Stimulated activated CD8-positive, alpha-beta memory T cell treated with anti-CD3 and anti-CD28 coated beads, Interleukin-7, amount 100 ng/mL, for 4 hours (primary cell): ENCODE measurements around the gene CSRNP2.
A peak's percentile ranks its signal among the peaks of the same experiment; 100 is the strongest.
"Not testable (repeated sequence)": the region's sequence is repeated elsewhere in the genome, so short reads cannot be mapped to it uniquely, and the experiment has no call there.

ENCODE experiments used
- DNase-seq, 2 donors: peaks; one replicate each; pipeline ENCODE4 v3.0.0-alpha.2; 2020; ENCODE audit warnings: low read depth in 2 of 2

CSRNP2 gene, protein sequence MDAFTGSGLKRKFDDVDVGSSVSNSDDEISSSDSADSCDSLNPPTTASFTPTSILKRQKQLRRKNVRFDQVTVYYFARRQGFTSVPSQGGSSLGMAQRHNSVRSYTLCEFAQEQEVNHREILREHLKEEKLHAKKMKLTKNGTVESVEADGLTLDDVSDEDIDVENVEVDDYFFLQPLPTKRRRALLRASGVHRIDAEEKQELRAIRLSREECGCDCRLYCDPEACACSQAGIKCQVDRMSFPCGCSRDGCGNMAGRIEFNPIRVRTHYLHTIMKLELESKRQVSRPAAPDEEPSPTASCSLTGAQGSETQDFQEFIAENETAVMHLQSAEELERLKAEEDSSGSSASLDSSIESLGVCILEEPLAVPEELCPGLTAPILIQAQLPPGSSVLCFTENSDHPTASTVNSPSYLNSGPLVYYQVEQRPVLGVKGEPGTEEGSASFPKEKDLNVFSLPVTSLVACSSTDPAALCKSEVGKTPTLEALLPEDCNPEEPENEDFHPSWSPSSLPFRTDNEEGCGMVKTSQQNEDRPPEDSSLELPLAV

GRCh38 chr12:51083126-51083833 is at the start of gene CSRNP2:
TSS of gene CSRNP2 (minus strand) at chr12:51083596. CDS start at chr12:51076561, 7,035 bp downstream.
- DNase-seq: peak; percentile 89 to 91

DNA sequence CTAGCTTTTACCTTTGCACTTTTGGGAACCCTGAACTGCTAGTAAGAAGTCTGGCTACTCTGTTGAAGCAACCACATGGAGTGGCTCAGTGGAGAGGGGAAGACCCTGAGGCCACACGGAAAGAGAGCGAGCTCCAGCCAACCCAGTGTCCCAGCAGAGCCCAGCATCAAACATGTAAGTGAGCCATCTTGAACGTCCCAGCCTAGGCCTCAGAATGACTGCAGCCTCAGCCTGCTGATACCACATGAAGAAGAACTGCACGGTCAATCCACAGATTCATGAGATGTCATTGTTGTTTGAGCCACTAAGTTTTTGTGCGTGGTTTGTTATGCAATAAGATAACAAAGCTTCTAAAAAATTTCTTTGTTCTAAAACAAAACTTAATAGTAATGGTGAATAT is 49.3 kb upstream of the CSRNP2 start:
- no peak for DNase-seq

- DNase-seq: no peak
Observed at GRCh38 chr12:51131745-51132521, 48.5 kb upstream of the CSRNP2 start.

- DNase-seq: no peak
Observed at GRCh38 chr12:51128919-51129318, 45.5 kb upstream of the CSRNP2 start.

DNA sequence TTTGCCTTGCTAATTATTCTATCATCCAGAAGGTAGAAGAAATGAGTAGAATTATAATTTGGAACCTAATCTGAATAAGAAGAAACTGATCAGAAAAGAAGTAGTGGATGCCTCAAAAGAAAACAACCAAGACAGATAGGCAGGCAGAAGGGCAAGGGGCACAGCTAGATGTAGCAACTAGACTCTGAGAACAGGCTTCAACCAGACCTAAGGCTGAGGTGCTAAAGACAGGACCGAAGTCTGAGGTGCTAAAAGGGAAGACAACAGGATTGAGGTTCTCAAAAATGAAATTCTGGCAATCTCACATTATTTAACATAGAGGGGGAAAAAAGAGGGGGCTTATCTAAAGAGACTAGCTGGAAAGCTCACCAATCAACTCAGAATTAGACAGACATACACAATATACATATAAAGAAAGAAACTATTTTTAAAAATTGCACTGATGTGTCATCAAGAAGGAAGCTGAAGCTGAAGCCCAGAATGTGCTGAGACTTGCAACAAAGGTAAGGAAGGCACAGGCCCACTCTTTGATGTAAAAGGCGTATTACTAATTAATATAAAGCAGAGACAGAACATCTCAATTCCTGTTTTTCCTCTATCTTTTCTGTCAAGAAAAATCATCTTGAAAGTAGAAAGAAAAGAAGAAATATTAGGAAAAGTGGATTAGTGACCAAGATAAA is 43.8 kb upstream of the CSRNP2 start:
- no peak for DNase-seq

GRCh38 chr12:51126297-51126696 is 42.9 kb upstream of the CSRNP2 start:
- no peak for DNase-seq

DNA sequence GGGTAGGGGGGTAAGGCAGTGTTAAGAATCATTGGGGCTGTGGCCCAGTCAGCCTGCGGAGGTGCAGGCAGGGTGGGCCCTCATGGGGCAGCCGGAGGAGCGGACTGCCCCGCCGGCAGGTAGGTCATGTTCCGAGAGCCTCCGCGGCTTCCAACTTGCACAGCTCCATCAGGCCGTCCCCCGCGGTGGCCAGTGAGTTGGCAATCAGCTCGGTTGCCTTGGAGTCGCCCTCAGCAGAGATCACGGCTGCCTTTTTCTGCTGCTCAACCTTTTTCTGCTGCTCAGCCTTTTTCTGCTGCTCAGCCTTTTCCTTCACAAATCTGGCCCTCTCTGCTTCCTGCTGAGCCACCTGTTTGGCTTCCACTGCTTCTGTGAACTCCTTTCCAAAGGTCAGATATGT is 41.1 kb upstream of the CSRNP2 start:
- no peak for DNase-seq

DNA sequence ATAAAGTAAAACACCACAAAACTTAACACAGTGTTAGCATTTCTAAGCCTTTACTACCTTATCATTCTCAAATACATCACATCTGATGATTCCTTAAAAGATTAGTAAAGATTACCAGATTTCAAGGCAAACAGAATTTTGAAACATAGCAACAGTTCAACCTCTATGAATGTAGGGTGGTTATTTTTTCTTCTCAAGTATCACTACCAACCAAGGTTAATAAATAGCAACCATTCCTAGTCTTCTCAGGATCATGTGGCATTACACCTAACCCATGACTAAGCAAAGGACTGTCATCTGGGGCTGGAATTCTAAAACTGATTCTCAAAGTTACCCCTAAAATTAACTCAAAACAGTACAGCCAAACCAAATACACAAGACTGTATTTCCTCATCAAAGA is 39.4 kb upstream of the CSRNP2 start:
- no peak for DNase-seq

DNA sequence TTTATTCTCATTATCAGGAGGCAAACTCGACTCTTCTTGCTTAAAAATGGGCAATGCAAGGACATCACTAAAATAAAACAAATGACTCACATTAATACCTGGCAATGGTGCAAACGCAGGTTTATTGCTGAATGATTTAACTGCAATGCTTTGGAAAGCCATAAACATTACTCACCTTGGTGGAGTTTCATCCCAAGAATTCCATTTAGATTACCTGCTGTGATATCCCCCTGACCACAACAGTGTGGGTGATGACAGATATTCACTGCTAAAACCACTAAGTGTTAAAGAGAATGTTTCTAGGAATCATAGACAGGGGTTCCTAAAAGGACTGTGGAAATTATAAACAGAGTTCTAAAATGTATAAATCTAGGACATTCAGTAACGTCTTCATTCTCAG is 35.3 kb upstream of the CSRNP2 start:
- DNase-seq: no peak

- DNase-seq: no peak
Observed at GRCh38 chr12:51115533-51115932, 32.1 kb upstream of the CSRNP2 start.

- DNase-seq: no peak
Observed at GRCh38 chr12:51108136-51108535, 24.7 kb upstream of the CSRNP2 start.

DNA sequence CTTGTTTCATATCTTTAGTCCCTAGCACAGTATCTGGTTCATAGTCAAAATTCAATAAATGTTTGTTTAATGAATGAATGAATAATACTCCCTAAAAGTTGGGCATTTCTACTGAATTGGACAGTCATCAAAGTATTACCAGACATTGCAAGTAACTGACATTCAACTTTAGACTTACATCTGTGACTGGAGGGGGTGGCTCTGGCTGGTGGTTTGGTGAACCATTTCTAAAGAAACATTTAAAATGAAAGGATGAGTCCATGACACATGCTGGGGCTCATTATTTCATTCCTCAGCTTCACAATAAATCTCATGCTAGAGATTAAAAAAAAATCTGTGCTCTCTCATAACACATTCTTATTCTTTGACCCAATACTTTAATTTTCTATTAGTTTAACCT is 20.6 kb upstream of the CSRNP2 start:
- no peak for DNase-seq

GRCh38 chr12:51098611-51099010 is 15.2 kb upstream of the CSRNP2 start:
- DNase-seq: no peak

DNA sequence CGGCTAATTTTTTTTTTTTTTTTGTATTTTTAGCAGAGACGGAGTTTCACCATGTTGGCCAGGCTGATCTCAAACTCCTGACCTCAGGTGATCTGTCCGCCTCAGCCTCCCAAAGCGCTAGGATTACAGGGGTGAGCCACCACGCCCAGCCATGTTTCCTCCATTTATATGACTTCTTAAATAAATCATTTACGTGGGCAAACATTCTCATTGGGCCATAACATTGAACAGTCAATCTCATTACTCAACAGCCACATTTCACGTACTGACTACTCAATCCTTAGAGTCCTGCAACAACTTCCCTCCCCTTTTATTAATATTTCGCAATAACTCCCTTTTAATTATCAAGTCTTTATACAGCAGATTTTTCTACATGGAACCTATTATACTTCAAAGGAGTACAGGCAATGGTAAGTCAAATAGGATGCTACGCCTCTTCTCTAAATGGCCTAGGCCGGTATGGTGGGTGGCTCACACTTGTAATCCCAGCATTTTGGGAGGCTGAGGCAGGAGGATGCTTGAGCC is 7.4 kb upstream of the CSRNP2 start:
- DNase-seq: no peak

DNA sequence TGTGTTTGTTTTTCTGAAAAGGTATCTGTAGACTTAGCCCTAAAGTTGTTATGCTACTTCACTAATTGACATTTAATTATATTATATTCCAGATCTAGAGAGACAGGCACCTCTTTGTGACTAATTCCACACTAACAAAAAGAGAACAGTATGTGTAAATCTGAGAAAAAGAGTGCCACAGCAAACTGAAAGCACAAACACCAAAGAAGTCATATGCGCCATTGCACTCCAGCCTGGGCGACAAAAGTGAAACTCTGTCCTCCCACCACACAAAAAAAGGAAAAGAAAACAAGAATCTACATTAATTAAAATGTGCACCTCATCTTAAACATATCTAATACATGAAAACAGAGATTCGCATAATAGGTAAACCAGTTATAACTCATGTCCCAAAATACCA is 4.4 kb upstream of the CSRNP2 start:
- no peak for DNase-seq

- DNase-seq: no peak
Observed at GRCh38 chr12:51086933-51087332, 3.5 kb upstream of the CSRNP2 start.

DNA sequence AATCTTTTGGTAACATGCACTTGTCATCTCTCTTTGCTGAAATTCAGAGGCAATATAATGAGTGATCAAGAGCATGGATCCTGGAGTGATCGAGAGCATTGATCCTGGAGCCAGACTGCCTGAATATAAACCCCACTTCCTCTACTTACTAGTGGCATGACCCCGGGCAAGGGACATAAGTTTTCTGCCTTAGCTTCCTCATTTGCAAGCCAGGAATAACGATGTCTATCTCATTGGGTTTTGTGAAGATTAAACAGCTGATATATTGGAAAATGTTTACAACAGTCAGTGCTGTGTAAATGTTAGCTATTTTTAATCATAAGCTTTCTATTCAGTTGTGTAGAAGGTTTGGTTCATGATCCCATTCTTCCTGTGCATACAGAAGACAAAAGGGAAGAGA is 2.4 kb upstream of the CSRNP2 start:
- no peak for DNase-seq

GRCh38 chr12:51082561-51083125 is 753 bp downstream of the CSRNP2 start:
- peak in 1 of 2 donors; percentile 8 for DNase-seq

DNA sequence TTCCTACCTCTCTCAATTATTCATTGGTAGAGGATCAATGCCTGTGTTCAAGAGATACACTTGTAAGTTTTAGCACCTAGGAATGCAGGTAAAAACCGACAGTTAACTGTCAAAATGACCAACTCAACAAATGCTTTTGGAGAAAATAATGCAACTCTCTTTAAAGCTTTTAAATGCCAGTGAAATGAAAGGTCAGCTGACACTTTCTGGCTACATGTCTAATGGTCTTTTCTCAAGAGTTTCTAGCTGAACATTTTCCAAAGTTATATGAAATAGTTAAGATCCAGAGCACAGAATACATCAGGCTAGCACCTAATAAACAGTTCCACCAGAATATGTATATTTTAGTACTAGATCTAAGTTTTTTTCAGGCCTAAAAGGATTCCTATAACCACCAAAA is 2.0 kb downstream of the CSRNP2 start:
- DNase-seq: no peak

GRCh38 chr12:51080136-51080535 is 3.3 kb downstream of the CSRNP2 start:
- no peak for DNase-seq

DNA sequence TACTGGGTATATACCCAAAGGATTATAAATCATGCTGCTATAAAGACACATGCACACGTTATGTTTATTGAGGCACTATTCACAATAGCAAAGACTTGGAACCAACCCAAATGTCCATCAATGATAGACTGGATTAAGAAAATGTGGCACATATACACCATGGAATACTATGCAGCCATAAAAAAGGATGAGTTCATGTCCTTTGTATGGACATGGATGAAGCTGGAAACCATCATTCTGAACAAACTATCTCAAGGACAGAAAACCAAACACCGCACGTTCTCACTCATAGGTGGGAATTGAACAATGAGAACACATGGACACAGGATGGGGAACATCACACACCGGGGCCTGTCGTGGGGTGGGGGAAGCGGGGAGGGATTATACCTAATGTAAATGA is 4.5 kb downstream of the CSRNP2 start:
- not testable (repeated sequence) for DNase-seq
